Kidney (tissue), 14 donors: Measurements from ENCODE around the gene BCL2L12. TPM values are rescaled to one million over a fixed set of nuclear protein-coding genes. Genes with fewer than 3 reads are reported as not detected.
A peak's percentile ranks its signal among the peaks of the same experiment; 100 is the strongest.

Experiments
- DNase-seq, 5 donors: peaks; one replicate each; pipeline ENCODE4 v3.0.0-alpha.2; 2013 to 2020
- FAIRE-seq: peaks from 2 replicates; lab custom pipeline; 2012; peaks lifted over from hg19 to GRCh38; lab: Jason Lieb, UNC
- H3K27ac ChIP-seq, 2 donors: one replicate each; pipeline ENCODE4 v1.7.0; 2013; ENCODE audit warnings: low read depth in 2 of 2, low read length in 2 of 2, inconsistent platforms in 1 of 2
- H3K27me3 ChIP-seq: one replicate; pipeline ENCODE4 v1.7.1; 2013; ENCODE audit warnings: low read length, inconsistent platforms; ENCODE audit not compliant: control insufficient read depth, insufficient read depth
- H3K36me3 ChIP-seq, 3 donors: one replicate each; pipeline versions ENCODE4 v1.7.0 to v1.7.1; 2013; ENCODE audit warnings: low read length in 3 of 3, control low read depth in 1 of 3, inconsistent platforms in 1 of 3; ENCODE audit not compliant: insufficient read depth in 3 of 3, control insufficient read depth in 2 of 3
- H3K4me1 ChIP-seq, 3 donors: one replicate each; pipeline versions ENCODE4 v1.7.0 to v1.7.1; 2013; ENCODE audit warnings: low read length in 3 of 3, inconsistent platforms in 1 of 3, low read depth in 1 of 3; ENCODE audit not compliant: control insufficient read depth in 2 of 3, insufficient read depth in 2 of 3
- H3K4me3 ChIP-seq, 3 donors: one replicate each; pipeline versions ENCODE4 v1.7.0 to v1.8.1; 2013; ENCODE audit warnings: low read length in 3 of 3, control low read depth in 1 of 3, inconsistent platforms in 1 of 3
- H3K9ac ChIP-seq, 3 donors: one replicate each; pipeline versions ENCODE4 v1.7.0 to v1.7.1; 2013; ENCODE audit warnings: low read length in 3 of 3, control low read depth in 1 of 3, inconsistent platforms in 1 of 3
- H3K9me3 ChIP-seq, 3 donors: one replicate each; pipeline versions ENCODE4 v1.7.0 to v1.7.1; 2013; ENCODE audit warnings: low read length in 3 of 3, control low read depth in 1 of 3, inconsistent platforms in 1 of 3; ENCODE audit not compliant: control insufficient read depth in 2 of 3, insufficient read depth in 1 of 3
- CTCF ChIP-seq: IDR thresholded peaks from 3 replicates; pipeline ENCODE4 v1.5.1; 2012; ENCODE audit warnings: mild to moderate bottlenecking, moderate library complexity, borderline replicate concordance; ENCODE audit not compliant: insufficient read depth; ENCODE audit errors: extremely low read depth
- intact Hi-C: fragments of 100-400 bp; cut with DNase I; formaldehyde crosslinking; loops from one replicate; pipeline ENCODE4 v1.11.1; 2022
- polyA plus RNA-seq: library from polyadenylated mRNA; stranded (reverse); fragments of 350-450 nt; fragmentation: Illumina TruSeq; extraction: RNeasy Lipid Tissue Mini Kit (QIAGEN cat#74804); gene quantifications from one replicate; pipeline ENCODE4 v1.2.3, GENCODE V29; 2014; ENCODE audit warnings: low read depth, low replicate concordance; ENCODE audit not compliant: insufficient read depth
- total RNA-seq: library from RNA; stranded (reverse); fragmentation: NEBNext Ultra II Directional; extraction: Animal tissue kit (Norgen Biotek cat#: 25700); gene quantifications from one replicate; pipeline ENCODE4 v1.2.1, GENCODE V29; 2021
- donor health status: control.
- donor health status: control.
- donor health status: control.
- donor health status: control.
- donor health status: control.
- donor health status: DM: yes; HTN: yes; CAD: no.
- donor health status: Normal renal cell carcinoma (clear cell type).

BCL2L12 gene
- total and polyA plus RNA-seq, 2 donors from 2014 or later = 13.5 to 14.4 TPM

GRCh38 chr19:49657493-49658138, 8.1 kb upstream of the BCL2L12 start:
- FAIRE-seq (no peak), DNase-seq (no peak)
- Histone ChIP-seq H3K27me3 (no peaks in the 10 kb centered on the region), H3K9me3 (no peaks in the 10 kb centered on the region), H3K4me3 (no peak overlapping the region), H3K27ac (no peak overlapping the region), H3K9ac (no peak overlapping the region), H3K36me3 (peaks cover 2 to 55% (median 24%) of the 10 kb centered on the region in 3 donors), H3K4me1 (no peaks in the 10 kb centered on the region)
- intact Hi-C loops = no loop called here
- no peak for TF ChIP-seq CTCF

DNA sequence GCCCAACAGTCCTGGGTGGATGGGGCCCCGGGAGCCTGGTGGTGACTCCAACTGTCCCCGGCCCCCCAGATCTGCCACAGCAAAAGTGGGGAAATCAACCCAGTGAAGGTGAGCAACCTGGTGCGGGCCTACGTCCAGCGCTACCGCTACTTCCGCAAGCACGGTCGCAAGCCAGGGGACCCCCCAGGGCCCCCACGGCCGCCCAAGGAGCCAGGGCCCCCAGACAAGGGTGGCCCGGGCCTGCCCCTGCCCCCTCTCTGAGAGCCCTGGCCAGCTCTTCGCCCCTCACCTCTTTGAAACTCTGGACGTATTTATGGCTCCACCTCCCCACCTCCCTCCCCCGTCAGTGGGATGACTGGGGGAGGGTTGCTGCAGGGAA, 7.6 kb upstream of the BCL2L12 start:
- no peaks in the 10 kb centered on the region for H3K27me3 ChIP-seq
- H3K36me3 ChIP-seq = peaks cover 2 to 57% (median 24%) of the 10 kb centered on the region in 3 donors
- H3K9me3 ChIP-seq = no peaks in the 10 kb centered on the region
- H3K4me3 ChIP-seq = no peak overlapping the region
- peak in 1 of 5 donors; percentile 59 for DNase-seq
- intact Hi-C loops = no loop called here
- no peak overlapping the region for H3K27ac ChIP-seq
- no peaks in the 10 kb centered on the region for H3K4me1 ChIP-seq
- no peak overlapping the region for H3K9ac ChIP-seq
- no peak for FAIRE-seq
- no peak for TF ChIP-seq CTCF

DNA sequence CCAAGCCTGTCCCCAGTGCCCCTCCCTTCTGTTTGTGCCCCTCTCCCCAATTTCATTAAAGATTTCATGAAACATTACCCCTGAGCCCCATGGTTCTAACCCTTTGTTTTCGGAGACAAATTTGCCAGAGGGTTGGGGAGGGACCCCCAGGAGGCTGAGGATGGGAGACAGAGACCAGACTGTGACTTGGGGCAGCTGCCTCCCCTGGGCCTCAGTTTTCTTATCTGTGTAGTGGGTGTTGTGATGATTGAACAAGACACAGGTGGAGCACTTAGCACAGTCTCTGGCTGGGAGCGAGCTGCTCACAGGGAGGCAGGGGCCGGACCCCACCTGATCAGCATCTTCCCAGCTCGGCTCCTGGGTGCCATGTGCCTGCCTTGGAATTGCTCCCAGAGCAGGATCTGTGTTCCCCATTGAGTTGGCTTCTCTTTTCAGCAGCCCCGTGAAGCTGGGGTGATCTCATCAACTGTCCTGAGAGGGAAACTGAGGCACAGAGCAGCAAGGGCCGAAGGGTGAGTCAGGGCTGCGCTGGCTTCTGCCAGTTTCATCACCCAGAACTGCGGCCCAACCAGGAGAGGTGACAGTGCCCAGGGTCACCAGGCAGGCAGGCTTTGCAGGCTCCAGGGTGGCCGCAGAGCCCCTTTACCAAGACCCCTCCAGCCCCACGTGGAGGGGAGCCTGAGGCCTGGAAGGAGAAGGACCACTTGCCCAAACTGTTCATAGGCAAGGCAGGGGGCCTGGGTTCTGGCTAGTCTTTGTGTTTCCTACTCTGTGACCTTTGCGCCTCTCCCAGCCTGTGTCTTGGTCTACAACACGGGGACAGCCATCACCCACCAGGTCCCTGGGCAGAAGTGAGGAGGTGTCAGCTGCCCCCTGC, 6.9 kb upstream of the BCL2L12 start:
- FAIRE-seq (no peak), DNase-seq (peak in 1 of 5 donors; percentile 60)
- H3K4me3 ChIP-seq = no peak overlapping the region
- peaks cover 0 to 1% (median 0%) of the 10 kb centered on the region in 3 donors for H3K4me1 ChIP-seq
- no peak overlapping the region for H3K27ac ChIP-seq
- intact Hi-C loops = no loop called here
- TF ChIP-seq CTCF = no peak
- H3K9me3 ChIP-seq = no peaks in the 10 kb centered on the region
- no peak overlapping the region for H3K9ac ChIP-seq
- H3K36me3 ChIP-seq = peaks cover 2 to 57% (median 24%) of the 10 kb centered on the region in 3 donors
- no peaks in the 10 kb centered on the region for H3K27me3 ChIP-seq
